Skin of body (tissue), 2 donors: Measurements from ENCODE around the gene AP1B1. TPM values are rescaled to one million over a fixed set of nuclear protein-coding genes. Genes with fewer than 3 reads are reported as not detected.
A peak's percentile ranks its signal among the peaks of the same experiment; 100 is the strongest.

ENCODE experiments used
- DNase-seq: peaks from one replicate; lab custom pipeline; 2025; lab: John Stamatoyannopoulos, UW
- total RNA-seq: library from RNA; depleted of rRNA; stranded (reverse); fragments of >200 nt; gene quantifications from one replicate; pipeline ENCODE4 v1.2.3, GENCODE V29; 2014

The AP1B1 gene
- total RNA-seq, 1 donor from 2014 or later, result 27.0 TPM

GRCh38 chr22:29332886-29333496, 55.4 kb downstream of the AP1B1 start:
- DNase-seq, result no peak

- no peak for DNase-seq
Observed at GRCh38 chr22:29331658-29332300, 56.6 kb downstream of the AP1B1 start.

DNA sequence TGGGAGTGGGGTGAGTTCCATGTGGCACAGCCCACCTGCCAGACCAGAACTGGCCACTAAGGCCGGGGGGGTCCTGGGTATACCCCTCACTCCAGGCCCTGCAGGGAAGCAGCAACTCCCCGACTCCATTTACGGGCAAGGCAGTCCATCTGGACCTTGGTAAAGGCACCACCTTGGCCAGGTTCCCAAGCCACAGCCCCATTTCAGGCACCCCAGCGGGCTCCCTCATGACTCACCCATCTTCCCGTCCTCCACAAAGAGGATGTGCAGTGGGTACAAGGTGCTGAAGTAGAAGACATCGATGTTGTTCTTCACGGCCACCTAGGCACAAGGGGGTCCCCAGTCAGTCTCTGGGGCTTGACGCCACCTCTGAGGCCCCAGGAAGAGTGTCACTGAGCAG, 57.2 kb downstream of the AP1B1 start:
- no peak for DNase-seq

DNA sequence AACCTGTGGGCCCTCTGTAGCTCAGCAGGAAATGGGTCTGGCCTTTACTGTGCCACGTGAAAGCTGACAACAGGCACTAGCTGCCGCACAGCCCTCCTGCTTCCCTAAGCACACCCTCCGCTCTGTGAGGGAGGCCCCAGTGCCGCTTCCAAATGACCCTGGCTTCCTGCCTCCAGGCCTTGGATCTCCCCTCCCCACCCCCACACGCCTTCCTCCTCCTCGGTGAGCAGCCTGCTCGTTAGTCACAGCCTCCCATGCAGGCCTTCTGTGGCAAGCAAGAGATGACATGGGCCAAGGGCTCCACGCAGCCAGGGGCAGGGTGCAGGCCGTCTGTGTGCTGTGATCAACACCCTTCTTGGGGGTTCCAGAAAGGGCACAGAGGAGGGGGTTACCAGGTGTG, 57.6 kb downstream of the AP1B1 start:
- DNase-seq, result no peak

DNA sequence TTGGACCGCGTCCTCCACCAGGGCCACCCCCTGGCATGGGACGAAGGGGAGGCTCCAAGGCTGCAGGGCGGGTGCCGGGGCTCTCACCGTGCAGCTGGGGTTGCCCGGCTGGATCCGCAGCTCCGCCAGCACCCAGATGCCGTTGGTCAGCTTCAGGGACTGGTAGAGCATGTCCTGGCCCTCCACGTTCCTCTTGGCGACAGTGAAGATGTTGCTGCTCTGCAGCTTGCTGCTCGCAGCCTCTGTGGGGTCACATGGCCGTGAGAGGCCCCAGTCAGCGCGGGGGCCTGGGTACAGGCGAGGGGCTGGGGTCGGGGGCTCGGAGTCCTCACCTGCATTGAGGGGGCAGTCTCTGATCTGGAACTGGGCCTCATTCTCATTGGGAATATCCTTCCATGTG, 58.1 kb downstream of the AP1B1 start:
- no peak for DNase-seq

DNA sequence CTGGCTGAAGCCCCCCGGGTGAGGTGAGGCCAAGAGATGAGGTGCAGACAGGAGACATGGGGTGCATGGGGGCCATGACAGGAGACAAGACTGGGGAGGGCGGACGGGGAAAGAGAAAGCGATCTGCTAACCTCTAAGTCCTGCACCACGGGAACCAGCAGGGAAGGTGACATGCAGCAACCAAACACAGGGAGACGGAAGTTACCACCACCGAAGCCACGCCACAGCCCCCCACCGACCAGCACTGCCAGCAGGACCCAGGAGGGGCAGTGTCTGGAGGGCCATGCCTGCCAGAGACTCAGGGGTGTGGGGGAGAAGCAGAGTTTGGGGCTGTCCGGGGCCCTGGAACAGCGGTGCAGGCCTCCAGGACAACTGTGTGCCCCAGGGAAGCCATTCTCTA, 58.8 kb downstream of the AP1B1 start:
- DNase-seq, result no peak

GRCh38 chr22:29328566-29329500, 59.5 kb downstream of the AP1B1 start:
- no peak for DNase-seq

- DNase-seq, result no peak
Observed at GRCh38 chr22:29328055-29328454, 60.3 kb downstream of the AP1B1 start.

DNA sequence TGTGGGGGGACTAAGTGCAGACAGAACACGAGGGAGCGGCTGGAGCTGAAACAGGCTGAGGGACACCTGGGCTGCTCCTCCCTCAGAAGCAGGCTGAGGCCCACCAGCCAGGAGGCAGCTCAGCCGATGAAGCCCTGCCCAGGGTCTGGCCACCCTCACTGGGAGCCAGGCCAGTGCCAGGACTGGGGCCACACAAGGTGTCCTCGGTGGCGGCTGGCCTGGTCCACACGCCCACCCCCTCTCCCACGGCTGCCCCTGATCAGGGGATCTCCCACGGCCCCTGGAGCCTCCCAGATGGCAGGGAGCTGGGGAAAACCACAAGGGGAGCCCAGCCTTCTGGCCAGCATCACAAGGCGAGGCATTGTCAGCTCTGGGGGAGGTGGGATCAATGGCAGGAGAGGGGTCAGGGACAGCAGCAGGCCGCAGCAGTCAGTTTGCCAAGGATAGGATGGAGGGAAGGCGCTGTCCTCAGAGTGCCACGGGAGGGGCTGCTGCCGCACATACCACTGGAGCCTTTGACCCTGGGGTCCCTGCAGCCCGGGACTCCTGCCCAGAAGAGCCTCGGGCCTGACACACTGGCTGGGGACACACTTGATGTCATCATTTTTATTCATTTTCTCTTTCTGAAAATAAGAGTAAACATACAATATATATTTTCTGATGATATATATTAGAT, 61.1 kb downstream of the AP1B1 start:
- no peak for DNase-seq

GRCh38 chr22:29326481-29326880, 61.9 kb downstream of the AP1B1 start:
- DNase-seq, result no peak

- no peak for DNase-seq
Observed at GRCh38 chr22:29325785-29326315, 62.5 kb downstream of the AP1B1 start.

DNA sequence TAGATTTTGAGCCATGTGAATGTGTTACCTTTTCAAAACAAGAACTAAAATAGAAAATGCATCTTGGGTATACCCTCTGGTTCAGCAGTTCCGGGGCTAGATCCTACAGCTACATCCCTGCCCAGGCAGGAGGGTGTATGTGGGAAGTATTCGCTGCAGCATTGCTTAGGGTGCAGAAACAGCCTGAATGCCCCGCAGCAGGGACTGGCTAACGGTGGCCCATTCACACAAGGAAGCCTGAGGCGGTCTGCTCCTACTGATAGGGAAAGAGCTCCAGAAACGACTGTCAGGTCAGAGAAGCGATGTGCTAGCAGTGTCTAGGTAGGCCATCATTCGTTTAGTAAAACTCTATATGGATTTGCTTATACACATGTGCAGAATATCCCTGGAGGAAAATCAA, 63.0 kb downstream of the AP1B1 start:
- no peak for DNase-seq

- no peak for DNase-seq
Observed at GRCh38 chr22:29323641-29324040, 64.7 kb downstream of the AP1B1 start.

DNA sequence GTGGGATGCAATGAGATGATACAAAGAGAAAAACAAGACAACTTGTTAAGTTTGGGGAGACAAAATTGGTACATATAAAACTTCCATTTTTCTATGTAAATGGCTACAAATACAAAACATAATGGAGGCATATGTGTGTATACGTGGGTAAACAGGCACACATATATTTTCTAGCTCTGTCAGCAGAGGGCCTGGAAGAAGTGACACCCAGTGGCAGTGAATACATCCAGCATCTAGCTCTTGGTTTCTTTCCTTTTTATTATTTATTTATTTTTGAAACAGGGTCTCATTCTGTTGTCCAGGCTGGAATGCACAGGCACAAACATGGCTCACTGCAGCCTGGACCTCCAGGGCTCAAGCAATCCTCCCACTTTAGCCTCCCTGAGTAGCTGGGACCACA, 67.8 kb downstream of the AP1B1 start:
- peak; percentile 37 for DNase-seq

- DNase-seq, result no peak
Observed at GRCh38 chr22:29319072-29319471, 69.3 kb downstream of the AP1B1 start.

GRCh38 chr22:29317827-29318454, 70.4 kb downstream of the AP1B1 start:
- DNase-seq, result no peak

DNA sequence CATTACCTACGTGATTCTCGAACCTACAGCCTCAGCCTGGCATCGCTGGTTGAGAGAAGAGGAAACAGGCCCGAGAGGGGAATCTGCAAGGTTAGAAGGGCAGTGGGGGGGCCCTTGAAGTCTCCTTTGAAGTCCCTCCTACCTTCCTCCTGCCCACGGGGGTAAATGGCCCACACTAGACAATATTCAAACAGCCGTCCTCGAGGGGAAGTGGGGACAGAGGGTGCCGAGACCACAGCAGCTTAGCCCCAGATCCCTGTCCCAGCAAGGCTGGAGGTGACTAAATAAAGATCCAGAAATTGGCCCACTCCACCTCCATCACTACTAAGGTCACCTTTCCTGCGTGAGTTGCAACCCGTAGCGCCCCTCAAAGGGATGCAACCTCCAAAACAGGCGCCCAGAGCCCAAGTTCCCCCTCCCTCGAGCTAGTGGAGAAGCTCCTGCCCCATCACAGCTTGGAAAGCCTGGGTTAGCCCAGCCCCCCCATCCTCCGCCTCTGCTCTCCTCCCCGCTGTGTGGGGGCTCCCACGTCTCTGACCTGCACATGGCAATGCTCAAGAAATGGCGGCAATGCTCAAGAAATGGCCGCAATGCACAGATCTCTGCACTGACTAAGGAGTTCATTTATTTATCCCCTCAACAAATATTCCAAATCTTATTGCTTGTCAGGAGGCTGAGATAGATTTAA, 72.1 kb downstream of the AP1B1 start:
- no peak for DNase-seq

DNA sequence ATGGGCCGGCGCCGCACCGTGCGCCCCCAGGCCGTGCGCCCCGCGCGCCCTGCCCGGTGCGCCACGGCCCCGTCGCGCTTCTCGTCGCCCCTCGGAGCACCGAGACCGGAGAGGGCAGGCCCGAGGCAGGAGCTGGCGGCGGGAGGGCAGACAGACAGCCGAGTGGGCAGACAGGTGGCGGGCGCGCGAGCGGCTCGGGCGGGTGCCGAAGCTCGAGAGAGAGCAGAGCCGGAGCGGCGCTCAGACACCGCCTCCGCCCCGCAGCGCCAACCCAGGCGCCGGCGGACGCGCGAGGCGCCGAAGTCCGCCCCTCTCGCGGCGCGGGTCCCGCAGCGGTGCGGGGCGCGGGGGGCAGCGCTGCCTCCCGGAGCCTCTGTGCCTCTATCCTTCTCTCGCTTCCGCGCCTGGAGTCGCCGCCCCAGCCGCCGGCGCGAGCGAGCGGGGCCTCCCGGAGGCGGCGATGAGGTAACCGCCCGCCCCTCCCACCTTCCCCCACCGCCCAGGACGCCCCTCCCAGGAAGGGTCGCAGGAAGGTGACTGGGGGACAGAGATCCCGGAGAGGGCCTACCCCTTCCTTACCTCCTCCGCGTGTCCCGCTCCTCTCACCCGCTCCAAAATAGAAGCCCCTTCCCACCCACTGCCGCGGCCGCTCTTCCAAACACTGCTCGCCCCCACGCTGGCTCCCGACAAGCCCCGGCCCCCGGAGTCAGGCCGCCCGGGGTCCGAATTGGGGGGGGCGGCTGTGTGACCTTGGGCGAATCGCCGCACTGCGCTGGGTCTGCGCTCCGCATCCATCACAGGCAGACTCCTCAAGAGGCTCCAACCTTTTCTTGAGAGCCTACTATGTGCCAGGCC, 72.9 kb downstream of the AP1B1 start, which contains the start of gene RASL10A:
RASL10A (minus strand) TSS at position 412 of the 855 bp plus-strand sequence. CDS start 451 bp downstream, outside the sequence.
- DNase-seq, result no peak

- DNase-seq, result no peak
Observed at GRCh38 chr22:29314537-29315285, 73.7 kb downstream of the AP1B1 start.
